ENCODE results near the gene PMIS2.

GRCh38 chr19:35596366-35596999 is 10.5 kb downstream of the PMIS2 start:
- TF ChIP-seq CTCF (IDR thresholded peaks at IDR 0.05 in 4 of 5, conservative IDR thresholded peaks at IDR 0.05 in 1 of 5), result no peak
- no peak for TF ChIP-seq POLR2A (IDR thresholded peaks at IDR 0.05)
